Gastrocnemius medialis (tissue), 4 donors: ENCODE measurements around the gene NUBP2.

ENCODE experiments used
- CTCF ChIP-seq, 5 experiments: fragments of 450-650 bp in 3 of 5; fragments of 200-600 bp in 2 of 5; sonication (generic) in 2 of 5; IDR thresholded peaks in 4 of 5; conservative IDR thresholded peaks in 1 of 5; 1 replicate in 4 of 5; 2 replicates in 1 of 5; pipeline ENCODE4 v1.5.1; 2016 to 2019; ENCODE audit warnings: antibody characterized with exemption in 5 of 5, mild to moderate bottlenecking in 3 of 5, moderate library complexity in 3 of 5
- POLR2A ChIP-seq, 2 donors: fragments of 450-650 bp; IDR thresholded peaks; one replicate each; pipeline ENCODE4 v1.6.1; 2017; ENCODE audit warnings: antibody characterized with exemption in 2 of 2, mild to moderate bottlenecking in 2 of 2, moderate library complexity in 2 of 2

GRCh38 chr16:1822801-1823200 is 40.0 kb downstream of the NUBP2 start:
- no peak for TF ChIP-seq CTCF (IDR thresholded peaks at IDR 0.05 in 4 of 5, conservative IDR thresholded peaks at IDR 0.05 in 1 of 5)
- no peak for TF ChIP-seq POLR2A (IDR thresholded peaks at IDR 0.05)
